ACC112 (cell line): Measurements from ENCODE around the gene NRG4.
"Not testable (repeated sequence)": the region's sequence is repeated elsewhere in the genome, so short reads cannot be mapped to it uniquely, and the experiment has no call there.

ENCODE experiments used
- H2AFZ ChIP-seq: fragments of 200-600 bp; sonication (generic); one replicate; pipeline ENCODE4 v1.6.0; 2017; ENCODE audit warnings: antibody characterized with exemption, low read length; ENCODE audit not compliant: unreplicated experiment
- H3K27ac ChIP-seq: fragments of 200-600 bp; sonication (generic); 2 replicates; pipeline ENCODE4 v1.5.1; 2014; ENCODE audit warnings: low read depth, mild to moderate bottlenecking, antibody characterized with exemption, low read length, moderate library complexity
- H3K27me3 ChIP-seq: fragments of 200-600 bp; sonication (generic); 2 replicates; pipeline ENCODE4 v1.6.1; 2014; ENCODE audit warnings: mild to moderate bottlenecking, antibody characterized with exemption, low read length, moderate library complexity, mixed read lengths; ENCODE audit not compliant: insufficient read depth
- H3K36me3 ChIP-seq: fragments of 200-600 bp; sonication (generic); 2 replicates; pipeline ENCODE4 v1.6.1; 2016; ENCODE audit warnings: mild to moderate bottlenecking, antibody characterized with exemption, low read length, moderate library complexity, mixed read lengths; ENCODE audit not compliant: insufficient read depth
- H3K4me1 ChIP-seq: fragments of 200-600 bp; sonication (generic); one replicate; pipeline ENCODE4 v1.6.1; 2016; ENCODE audit warnings: low read length, mixed read lengths; ENCODE audit not compliant: insufficient read depth, unreplicated experiment, control insufficient read depth
- H3K4me3 ChIP-seq: fragments of 200-600 bp; sonication (generic); 2 replicates; pipeline ENCODE4 v1.5.1; 2014; ENCODE audit warnings: mild to moderate bottlenecking, low read depth, low read length
- H3K79me2 ChIP-seq: fragments of 200-600 bp; sonication (generic); one replicate; pipeline ENCODE4 v1.6.0; 2016; ENCODE audit warnings: low read length; ENCODE audit not compliant: control insufficient read depth, unreplicated experiment, insufficient read depth

The NRG4 gene

GRCh38 chr15:75992897-75993296 lies 19.3 kb downstream of the NRG4 start:
- no peaks in the 10 kb centered on the region for H3K36me3 ChIP-seq
- no peaks in the 10 kb centered on the region for H3K27me3 ChIP-seq
- H3K27ac ChIP-seq, result no peak overlapping the region
- no peaks in the 10 kb centered on the region for H3K4me1 ChIP-seq
- no peak overlapping the region for H3K4me3 ChIP-seq
- no peak overlapping the region for H2AFZ ChIP-seq
- no peaks in the 10 kb centered on the region for H3K79me2 ChIP-seq

- Histone ChIP-seq H3K4me1 (no peaks in the 10 kb centered on the region), H2AFZ (no peak overlapping the region), H3K36me3 (no peaks in the 10 kb centered on the region)
These were observed 22.3 kb downstream of the NRG4 start for GRCh38 chr15:75989875-75990274.

GRCh38 chr15:75989045-75989444 lies 23.2 kb downstream of the NRG4 start:
- no peaks in the 10 kb centered on the region for H3K27me3 ChIP-seq
- no peak overlapping the region for H2AFZ ChIP-seq
- no peaks in the 10 kb centered on the region for H3K4me1 ChIP-seq
- no peak overlapping the region for H3K4me3 ChIP-seq
- H3K36me3 ChIP-seq, result no peaks in the 10 kb centered on the region
- H3K79me2 ChIP-seq, result no peaks in the 10 kb centered on the region
- H3K27ac ChIP-seq, result no peak overlapping the region

More at GRCh38 chr15:75989875-75990274, 22.3 kb downstream of the NRG4 start:
- H3K27me3 ChIP-seq, result no peaks in the 10 kb centered on the region
- H3K4me3 ChIP-seq, result no peak overlapping the region
- no peak overlapping the region for H3K27ac ChIP-seq
- H3K79me2 ChIP-seq, result no peaks in the 10 kb centered on the region

- no peaks in the 10 kb centered on the region for H3K36me3 ChIP-seq
- no peak overlapping the region for H2AFZ ChIP-seq
- no peaks in the 10 kb centered on the region for H3K4me1 ChIP-seq
- no peaks in the 10 kb centered on the region for H3K27me3 ChIP-seq
- H3K27ac ChIP-seq, result no peak overlapping the region
- no peaks in the 10 kb centered on the region for H3K79me2 ChIP-seq
- no peak overlapping the region for H3K4me3 ChIP-seq
These were observed 26.3 kb downstream of the NRG4 start for GRCh38 chr15:75985971-75986370.

GRCh38 chr15:75984706-75985105 lies 27.5 kb downstream of the NRG4 start:
- not testable (repeated sequence) for H3K27ac ChIP-seq, H3K4me3 ChIP-seq, H2AFZ ChIP-seq, H3K36me3 ChIP-seq, H3K4me1 ChIP-seq, H3K27me3 ChIP-seq, H3K79me2 ChIP-seq

- H3K27me3 ChIP-seq, result peaks cover 7% of the 10 kb centered on the region; the same call in 1 of the 2 replicates
- H3K4me1 ChIP-seq, result no peaks in the 10 kb centered on the region
- no peaks in the 10 kb centered on the region for H3K36me3 ChIP-seq
- H3K27ac ChIP-seq, result no peak overlapping the region
- H3K4me3 ChIP-seq, result no peak overlapping the region
- H2AFZ ChIP-seq, result no peak overlapping the region
- H3K79me2 ChIP-seq, result no peaks in the 10 kb centered on the region
These were observed 29.8 kb downstream of the NRG4 start for GRCh38 chr15:75982468-75982867.

GRCh38 chr15:75981149-75981815 lies 30.9 kb downstream of the NRG4 start:
- Histone ChIP-seq H3K4me1 (no peaks in the 10 kb centered on the region), H3K27ac (no peak overlapping the region), H3K36me3 (no peaks in the 10 kb centered on the region), H3K4me3 (no peak overlapping the region), H2AFZ (no peak overlapping the region), H3K27me3 (peaks cover 7% of the 10 kb centered on the region; the same call in 1 of the 2 replicates), H3K79me2 (no peaks in the 10 kb centered on the region)

GRCh38 chr15:75976766-75977165 lies 35.5 kb downstream of the NRG4 start:
- H3K79me2 ChIP-seq, H3K27ac ChIP-seq, H3K4me1 ChIP-seq, H3K4me3 ChIP-seq, H2AFZ ChIP-seq, H3K36me3 ChIP-seq: not testable (repeated sequence)
- peaks cover 11% of the 10 kb centered on the region; the same call in 1 of the 2 replicates for H3K27me3 ChIP-seq

- H2AFZ ChIP-seq, result peak overlapping the region; percentile 27
- H3K4me3 ChIP-seq, result no peak overlapping the region
- no peaks in the 10 kb centered on the region for H3K27me3 ChIP-seq
- H3K79me2 ChIP-seq, result no peaks in the 10 kb centered on the region
- no peaks in the 10 kb centered on the region for H3K36me3 ChIP-seq
- H3K27ac ChIP-seq, result peak overlapping the region; percentile 42
- H3K4me1 ChIP-seq, result peaks cover 13% of the 10 kb centered on the region
These were observed 46.2 kb downstream of the NRG4 start for GRCh38 chr15:75966073-75966472.

GRCh38 chr15:75961331-75961730 lies 50.9 kb downstream of the NRG4 start:
- H3K27me3 ChIP-seq, result no peaks in the 10 kb centered on the region
- peaks cover 10% of the 10 kb centered on the region for H3K4me1 ChIP-seq
- no peaks in the 10 kb centered on the region for H3K79me2 ChIP-seq
- no peak overlapping the region for H2AFZ ChIP-seq
- no peaks in the 10 kb centered on the region for H3K36me3 ChIP-seq
- H3K4me3 ChIP-seq, result no peak overlapping the region
- H3K27ac ChIP-seq, result no peak overlapping the region

- H2AFZ ChIP-seq, result no peak overlapping the region
- no peaks in the 10 kb centered on the region for H3K36me3 ChIP-seq
- no peak overlapping the region for H3K4me3 ChIP-seq
- H3K4me1 ChIP-seq, result no peaks in the 10 kb centered on the region
- H3K27ac ChIP-seq, result no peak overlapping the region
- H3K27me3 ChIP-seq, result no peaks in the 10 kb centered on the region
- no peaks in the 10 kb centered on the region for H3K79me2 ChIP-seq
These were observed 56.5 kb downstream of the NRG4 start for GRCh38 chr15:75955720-75956119.
